RWPE1 (cell line): ENCODE measurements around the gene TMEM234.

ENCODE experiments used
- CTCF ChIA-PET: fragments of 350-600 bp; sonication (Branson Sonifier 250); formaldehyde crosslinking; extraction: SDS; loops from one replicate; lab custom pipeline; 2021; lab: Yijun Ruan, JAX
- POLR2A ChIA-PET: fragments of 400-600 bp; formaldehyde crosslinking; extraction: SDS; loops from one replicate; lab custom pipeline; 2020; ENCODE audit warnings: antibody characterized with exemption; ENCODE audit not compliant: low non-redundant PET; lab: Yijun Ruan, JAX
- DNase-seq: peaks from one replicate; pipeline ENCODE4 v3.0.0; 2012; ENCODE audit warnings: low spot score
- H3K27ac ChIP-seq: fragments of 450-650 bp; 2 replicates; pipeline ENCODE4 v1.5.1; 2017
- CTCF ChIP-seq: fragments of 450-650 bp; conservative IDR thresholded peaks from 2 replicates; pipeline ENCODE4 v1.5.1; 2017; ENCODE audit warnings: low read depth, mild to moderate bottlenecking

TMEM234 gene

GRCh38 chr1:32219022-32219421, 3.1 kb downstream of the TMEM234 start:
- no peak for TF ChIP-seq CTCF
- no peak for DNase-seq
- H3K27ac ChIP-seq, result peak overlapping the region; percentile 9; the same call in 1 of the 2 replicates
- ChIA-PET POLR2A (no interaction called here), CTCF (interaction anchor here (0.5 kb wide), 1 partner anchor 40 kb away, joined by 3 read pairs; no protein-coding TSS in a partner anchor)

GRCh38 chr1:32216566-32216965, 5.6 kb downstream of the TMEM234 start:
- peak overlapping the region; percentile 70 for H3K27ac ChIP-seq
- DNase-seq, result no peak
- TF ChIP-seq CTCF, result no peak
- ChIA-PET POLR2A (no interaction called here), CTCF (interaction anchor here (0.6 to 2.5 kb wide), 6 partner anchors 10 to 147 kb away, joined by 3 to 18 read pairs (median 5); partner anchors contain the start of gene IQCC)

- POLR2A ChIA-PET, result interaction anchor here (0.6 to 0.8 kb wide), 2 partner anchors 15 to 23 kb away, joined by 3 read pairs; partner anchors contain the start of gene CCDC28B
- CTCF ChIA-PET, result interaction anchor here (0.5 to 2.5 kb wide), 17 partner anchors 9 to 895 kb away, joined by 3 to 18 read pairs (median 3); partner anchors contain the start of genes BSDC1, IQCC and LCK
- peak; percentile 71 for DNase-seq
- H3K27ac ChIP-seq, result peak overlapping the region; percentile 70
- peak; percentile 82 for TF ChIP-seq CTCF
Observed at GRCh38 chr1:32215629-32216480, 6.3 kb downstream of the TMEM234 start.

GRCh38 chr1:32208891-32209328, 13.2 kb downstream of the TMEM234 start, which contains the start of gene DCDC2B:
TSS of gene DCDC2B (plus strand) at chr1:32209089. CDS start at chr1:32209094, 5 bp downstream.
- peak; percentile 52 for DNase-seq
- CTCF ChIA-PET, result no interaction called here

GRCh38 chr1:32208469-32208868, 13.7 kb downstream of the TMEM234 start:
- ChIA-PET CTCF (no interaction called here), POLR2A (no interaction called here)
- TF ChIP-seq CTCF, result no peak
- H3K27ac ChIP-seq, result peak overlapping the region; percentile 52
- DNase-seq, result no peak

More at GRCh38 chr1:32208891-32209328, 13.2 kb downstream of the TMEM234 start, which contains the start of gene DCDC2B:
- POLR2A ChIA-PET, result no interaction called here
- peak within 1 kb of the TSS; percentile 52 for H3K27ac ChIP-seq
- no peak for TF ChIP-seq CTCF
